ENCODE measurements around the gene SUPT20H.
"Not testable (repeated sequence)": the region's sequence is repeated elsewhere in the genome, so short reads cannot be mapped to it uniquely, and the experiment has no call there.

The SUPT20H gene

GRCh38 chr13:37070145-37070695 lies 10.7 kb upstream of the SUPT20H start:
- no peak for DNase-seq (ENCODE audit: low read depth in 2 of 2)

GRCh38 chr13:37069597-37070103 lies 10.2 kb upstream of the SUPT20H start:
- no peak for DNase-seq (ENCODE audit: low read depth in 2 of 2)

GRCh38 chr13:37068962-37069361 lies 9.5 kb upstream of the SUPT20H start:
- no peak for DNase-seq (ENCODE audit: low read depth in 2 of 2)

GRCh38 chr13:37067874-37068273 lies 8.4 kb upstream of the SUPT20H start:
- no peak for DNase-seq (ENCODE audit: low read depth in 2 of 2)

- DNase-seq (ENCODE audit: low read depth in 2 of 2) = no peak
Observed at GRCh38 chr13:37065890-37066526, 6.5 kb upstream of the SUPT20H start.

GRCh38 chr13:37059848-37060192 lies 332 bp upstream of the SUPT20H start:
- DNase-seq (ENCODE audit: low read depth in 2 of 2) = no peak

GRCh38 chr13:37056228-37056627 lies 3.3 kb downstream of the SUPT20H start:
- DNase-seq (ENCODE audit: low read depth in 2 of 2) = not testable (repeated sequence)

GRCh38 chr13:37053111-37053510 lies 6.4 kb downstream of the SUPT20H start:
- DNase-seq (ENCODE audit: low read depth in 2 of 2) = not testable (repeated sequence)

- DNase-seq (ENCODE audit: low read depth in 2 of 2) = no peak
Observed at GRCh38 chr13:37049810-37050209, 9.7 kb downstream of the SUPT20H start.

GRCh38 chr13:37047846-37048245 lies 11.6 kb downstream of the SUPT20H start:
- DNase-seq (ENCODE audit: low read depth in 2 of 2) = no peak

GRCh38 chr13:37047032-37047431 lies 12.5 kb downstream of the SUPT20H start:
- no peak for DNase-seq (ENCODE audit: low read depth in 2 of 2)

- DNase-seq (ENCODE audit: low read depth in 2 of 2) = no peak
Observed at GRCh38 chr13:37046062-37046461, 13.4 kb downstream of the SUPT20H start.

GRCh38 chr13:37040789-37041188 lies 18.7 kb downstream of the SUPT20H start:
- no peak for DNase-seq (ENCODE audit: low read depth in 2 of 2)

- no peak for DNase-seq (ENCODE audit: low read depth in 2 of 2)
Observed at GRCh38 chr13:37039896-37040295, 19.6 kb downstream of the SUPT20H start.

- DNase-seq (ENCODE audit: low read depth in 2 of 2) = no peak
Observed at GRCh38 chr13:37037241-37037640, 22.2 kb downstream of the SUPT20H start.

- DNase-seq (ENCODE audit: low read depth in 2 of 2) = no peak
Observed at GRCh38 chr13:37029617-37030016, 29.9 kb downstream of the SUPT20H start.

GRCh38 chr13:37027639-37028038 lies 31.8 kb downstream of the SUPT20H start:
- no peak for DNase-seq (ENCODE audit: low read depth in 2 of 2)

GRCh38 chr13:37026771-37027170 lies 32.7 kb downstream of the SUPT20H start:
- DNase-seq (ENCODE audit: low read depth in 2 of 2) = no peak

GRCh38 chr13:37023871-37024270 lies 35.6 kb downstream of the SUPT20H start:
- DNase-seq (ENCODE audit: low read depth in 2 of 2) = no peak

- no peak for DNase-seq (ENCODE audit: low read depth in 2 of 2)
Observed at GRCh38 chr13:37014609-37015008, 44.9 kb downstream of the SUPT20H start.

- DNase-seq (ENCODE audit: low read depth in 2 of 2) = no peak
Observed at GRCh38 chr13:37011788-37012187, 47.7 kb downstream of the SUPT20H start.

GRCh38 chr13:37011002-37011401 lies 48.5 kb downstream of the SUPT20H start:
- no peak for DNase-seq (ENCODE audit: low read depth in 2 of 2)

- DNase-seq (ENCODE audit: low read depth in 2 of 2) = no peak
Observed at GRCh38 chr13:37010424-37010823, 49.1 kb downstream of the SUPT20H start.

GRCh38 chr13:37009692-37010091 lies 49.8 kb downstream of the SUPT20H start:
- no peak for DNase-seq (ENCODE audit: low read depth in 2 of 2)

Data from stimulated activated CD4-positive, alpha-beta T cell treated with anti-CD3 and anti-CD28 coated beads, Interleukin-1b, Interleukin-23, amount 100 ng/mL, for 4 hours (primary cell).